ENCODE results near the gene DCAF15. TPM values are rescaled to one million over a fixed set of nuclear protein-coding genes. Genes with fewer than 3 reads are reported as not detected.
"Not testable (repeated sequence)": the region's sequence is repeated elsewhere in the genome, so short reads cannot be mapped to it uniquely, and the experiment has no call there.

DCAF15 gene
- total and polyA plus RNA-seq, 4 donors = 8.8 to 41.4 (median 23.5) TPM

GRCh38 chr19:13965926-13966683 lies 13.8 kb downstream of the DCAF15 start:
- DNase-seq = no peak
- 92 to 96% methylated on average over 20 of the region's 20 CpGs for WGBS, 2 donors
- H3K4me1 ChIP-seq (ENCODE audit: control insufficient read depth in 1 of 2, insufficient read depth in 2 of 2, low read length in 2 of 2) = no peaks in the 10 kb centered on the region
- H3K27ac ChIP-seq (ENCODE audit: low read depth in 1 of 2, low read length in 2 of 2) = no peak overlapping the region
- no peaks in the 10 kb centered on the region for H3K36me3 ChIP-seq (ENCODE audit: control insufficient read depth in 1 of 2, insufficient read depth in 2 of 2, low read length in 1 of 2)
- ATAC-seq (ENCODE audit: low FRiP score) = no peak
- H3K27me3 ChIP-seq (ENCODE audit: control insufficient read depth in 1 of 2, insufficient read depth in 2 of 2, low read length in 1 of 2) = no peaks in the 10 kb centered on the region
- no peak overlapping the region for H3K4me3 ChIP-seq (ENCODE audit: low read length in 2 of 2)
- intact Hi-C loops (cut with DNase I) = no loop called here
- no peaks in the 10 kb centered on the region for H3K9me3 ChIP-seq (ENCODE audit: control insufficient read depth, low read length)

GRCh38 chr19:13966684-13967128 lies 14.4 kb downstream of the DCAF15 start:
- intact Hi-C loops (cut with DNase I) = no loop called here
- Histone ChIP-seq H3K9me3 (ENCODE audit: control insufficient read depth, low read length) (no peaks in the 10 kb centered on the region), H3K36me3 (ENCODE audit: control insufficient read depth in 1 of 2, insufficient read depth in 2 of 2, low read length in 1 of 2) (no peaks in the 10 kb centered on the region), H3K27ac (ENCODE audit: low read depth in 1 of 2, low read length in 2 of 2) (no peak overlapping the region), H3K4me1 (ENCODE audit: control insufficient read depth in 1 of 2, insufficient read depth in 2 of 2, low read length in 2 of 2) (no peaks in the 10 kb centered on the region), H3K27me3 (ENCODE audit: control insufficient read depth in 1 of 2, insufficient read depth in 2 of 2, low read length in 1 of 2) (no peaks in the 10 kb centered on the region), H3K4me3 (ENCODE audit: low read length in 2 of 2) (no peak overlapping the region)
- ATAC-seq (ENCODE audit: low FRiP score) = no peak
- DNase-seq = peak in 1 of 2 donors; percentile 72
- WGBS, 2 donors = 93 to 97% methylated on average over 14 of the region's 14 CpGs

GRCh38 chr19:13967206-13967605 lies 14.9 kb downstream of the DCAF15 start:
- H3K4me3 ChIP-seq (ENCODE audit: low read length in 2 of 2); ATAC-seq (ENCODE audit: low FRiP score); H3K36me3 ChIP-seq (ENCODE audit: control insufficient read depth in 1 of 2, insufficient read depth in 2 of 2, low read length in 1 of 2); H3K4me1 ChIP-seq (ENCODE audit: control insufficient read depth in 1 of 2, insufficient read depth in 2 of 2, low read length in 2 of 2); DNase-seq; H3K9me3 ChIP-seq (ENCODE audit: control insufficient read depth, low read length); H3K27me3 ChIP-seq (ENCODE audit: control insufficient read depth in 1 of 2, insufficient read depth in 2 of 2, low read length in 1 of 2); H3K27ac ChIP-seq (ENCODE audit: low read depth in 1 of 2, low read length in 2 of 2); intact Hi-C loops (cut with DNase I): not testable (repeated sequence)
- 93 to 94% methylated on average over 8 of the region's 8 CpGs for WGBS, 2 donors

GRCh38 chr19:13968383-13968935 lies 16.1 kb downstream of the DCAF15 start:
- Histone ChIP-seq H3K4me1 (ENCODE audit: control insufficient read depth in 1 of 2, insufficient read depth in 2 of 2, low read length in 2 of 2) (no peaks in the 10 kb centered on the region), H3K27me3 (ENCODE audit: control insufficient read depth in 1 of 2, insufficient read depth in 2 of 2, low read length in 1 of 2) (no peaks in the 10 kb centered on the region), H3K4me3 (ENCODE audit: low read length in 2 of 2) (no peak overlapping the region), H3K36me3 (ENCODE audit: control insufficient read depth in 1 of 2, insufficient read depth in 2 of 2, low read length in 1 of 2) (no peaks in the 10 kb centered on the region), H3K27ac (ENCODE audit: low read depth in 1 of 2, low read length in 2 of 2) (no peak overlapping the region), H3K9me3 (ENCODE audit: control insufficient read depth, low read length) (no peaks in the 10 kb centered on the region)
- DNase-seq (no peak), ATAC-seq (ENCODE audit: low FRiP score) (no peak)
- WGBS, 2 donors = 93% methylated on average over 22 of the region's 22 CpGs
- intact Hi-C loops (cut with DNase I) = no loop called here

- no peak overlapping the region for H3K27ac ChIP-seq (ENCODE audit: low read depth in 1 of 2, low read length in 2 of 2)
- intact Hi-C loops (cut with DNase I) = no loop called here
Observed at GRCh38 chr19:13968999-13969398, 16.7 kb downstream of the DCAF15 start.

GRCh38 chr19:13969897-13970296 lies 17.6 kb downstream of the DCAF15 start:
- ATAC-seq (ENCODE audit: low FRiP score) (no peak), DNase-seq (peak in 1 of 2 donors; percentile 73)
- intact Hi-C loops (cut with DNase I) = no loop called here
- no peaks in the 10 kb centered on the region for H3K36me3 ChIP-seq (ENCODE audit: control insufficient read depth in 1 of 2, insufficient read depth in 2 of 2, low read length in 1 of 2)
- no peaks in the 10 kb centered on the region for H3K4me1 ChIP-seq (ENCODE audit: control insufficient read depth in 1 of 2, insufficient read depth in 2 of 2, low read length in 2 of 2)
- no peaks in the 10 kb centered on the region for H3K27me3 ChIP-seq (ENCODE audit: control insufficient read depth in 1 of 2, insufficient read depth in 2 of 2, low read length in 1 of 2)
- no peak overlapping the region for H3K4me3 ChIP-seq (ENCODE audit: low read length in 2 of 2)
- no peaks in the 10 kb centered on the region for H3K9me3 ChIP-seq (ENCODE audit: control insufficient read depth, low read length)
- no peak overlapping the region for H3K27ac ChIP-seq (ENCODE audit: low read depth in 1 of 2, low read length in 2 of 2)
- 89% methylated on average over 18 of the region's 18 CpGs for WGBS, 2 donors

More at GRCh38 chr19:13968999-13969398, 16.7 kb downstream of the DCAF15 start:
- Histone ChIP-seq H3K27me3 (ENCODE audit: control insufficient read depth in 1 of 2, insufficient read depth in 2 of 2, low read length in 1 of 2) (no peaks in the 10 kb centered on the region), H3K36me3 (ENCODE audit: control insufficient read depth in 1 of 2, insufficient read depth in 2 of 2, low read length in 1 of 2) (no peaks in the 10 kb centered on the region), H3K4me1 (ENCODE audit: control insufficient read depth in 1 of 2, insufficient read depth in 2 of 2, low read length in 2 of 2) (no peaks in the 10 kb centered on the region), H3K9me3 (ENCODE audit: control insufficient read depth, low read length) (no peaks in the 10 kb centered on the region), H3K4me3 (ENCODE audit: low read length in 2 of 2) (no peak overlapping the region)
- ATAC-seq (ENCODE audit: low FRiP score) (no peak), DNase-seq (no peak)
- WGBS, 2 donors = 91 to 92% methylated on average over 18 of the region's 18 CpGs

GRCh38 chr19:13971868-13972267 lies 19.6 kb downstream of the DCAF15 start:
- not testable (repeated sequence) for H3K4me3 ChIP-seq (ENCODE audit: low read length in 2 of 2); ATAC-seq (ENCODE audit: low FRiP score)

GRCh38 chr19:13972368-13973155 lies 20.3 kb downstream of the DCAF15 start:
- DNase-seq (peak in 1 of 2 donors; percentile 67), ATAC-seq (ENCODE audit: low FRiP score) (no peak)
- H3K27me3 ChIP-seq (ENCODE audit: control insufficient read depth in 1 of 2, insufficient read depth in 2 of 2, low read length in 1 of 2) = no peaks in the 10 kb centered on the region
- no peaks in the 10 kb centered on the region for H3K36me3 ChIP-seq (ENCODE audit: control insufficient read depth in 1 of 2, insufficient read depth in 2 of 2, low read length in 1 of 2)
- H3K4me1 ChIP-seq (ENCODE audit: control insufficient read depth in 1 of 2, insufficient read depth in 2 of 2, low read length in 2 of 2) = no peaks in the 10 kb centered on the region
- intact Hi-C loops (cut with DNase I) = no loop called here
- H3K27ac ChIP-seq (ENCODE audit: low read depth in 1 of 2, low read length in 2 of 2) = no peak overlapping the region
- H3K9me3 ChIP-seq (ENCODE audit: control insufficient read depth, low read length) = no peaks in the 10 kb centered on the region
- 91 to 93% methylated on average over 37 of the region's 37 CpGs for WGBS, 2 donors
- no peak overlapping the region for H3K4me3 ChIP-seq (ENCODE audit: low read length in 2 of 2)

More at GRCh38 chr19:13971868-13972267, 19.6 kb downstream of the DCAF15 start:
- H3K27ac ChIP-seq (ENCODE audit: low read depth in 1 of 2, low read length in 2 of 2); H3K27me3 ChIP-seq (ENCODE audit: control insufficient read depth in 1 of 2, insufficient read depth in 2 of 2, low read length in 1 of 2); H3K4me1 ChIP-seq (ENCODE audit: control insufficient read depth in 1 of 2, insufficient read depth in 2 of 2, low read length in 2 of 2); H3K9me3 ChIP-seq (ENCODE audit: control insufficient read depth, low read length); H3K36me3 ChIP-seq (ENCODE audit: control insufficient read depth in 1 of 2, insufficient read depth in 2 of 2, low read length in 1 of 2); intact Hi-C loops (cut with DNase I); DNase-seq: not testable (repeated sequence)
- WGBS, 2 donors = 85 to 86% methylated on average over 15 of the region's 15 CpGs

Measured in aorta (tissue), 5 donors.